Stomach (tissue), 4 donors: ENCODE data around the gene SLC7A11.

Experiments
- POLR2A ChIP-seq, 4 donors: fragments of 450-650 bp; IDR thresholded peaks; one replicate each; pipeline ENCODE4 v1.6.1; 2016; ENCODE audit warnings: antibody characterized with exemption in 4 of 4, control low read depth in 2 of 4, mild to moderate bottlenecking in 1 of 4, moderate library complexity in 1 of 4
- TF ChIP-seq, protein P1 (sequence below), 7 experiments: fragments of 450-650 bp in 4 of 7; fragments of 200-600 bp in 3 of 7; sonication (generic) in 3 of 7; IDR thresholded peaks; one replicate each; pipeline ENCODE4 v1.5.1; 2016 to 2019; ENCODE audit warnings: antibody characterized with exemption in 7 of 7, control low read depth in 2 of 7, mild to moderate bottlenecking in 1 of 7

DNA sequence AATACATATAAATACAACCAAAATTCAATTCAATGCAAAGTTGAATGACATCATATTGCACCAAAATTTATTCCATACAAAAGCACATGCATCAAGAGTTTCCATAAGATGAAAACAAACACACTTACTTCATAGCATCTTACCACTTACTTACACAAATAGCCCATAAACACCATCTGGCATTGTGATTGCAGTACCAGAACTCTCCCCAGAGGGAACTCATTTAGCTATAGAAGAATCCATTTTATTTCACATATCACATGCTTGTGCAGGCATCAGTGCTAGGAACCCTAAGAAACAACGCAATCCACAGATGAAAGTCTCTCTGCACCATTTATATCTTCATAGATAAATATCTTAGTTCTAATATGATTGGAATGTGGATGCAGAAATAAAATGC lies 77.9 kb downstream of the SLC7A11 start:
- TF ChIP-seq, protein P1, sequence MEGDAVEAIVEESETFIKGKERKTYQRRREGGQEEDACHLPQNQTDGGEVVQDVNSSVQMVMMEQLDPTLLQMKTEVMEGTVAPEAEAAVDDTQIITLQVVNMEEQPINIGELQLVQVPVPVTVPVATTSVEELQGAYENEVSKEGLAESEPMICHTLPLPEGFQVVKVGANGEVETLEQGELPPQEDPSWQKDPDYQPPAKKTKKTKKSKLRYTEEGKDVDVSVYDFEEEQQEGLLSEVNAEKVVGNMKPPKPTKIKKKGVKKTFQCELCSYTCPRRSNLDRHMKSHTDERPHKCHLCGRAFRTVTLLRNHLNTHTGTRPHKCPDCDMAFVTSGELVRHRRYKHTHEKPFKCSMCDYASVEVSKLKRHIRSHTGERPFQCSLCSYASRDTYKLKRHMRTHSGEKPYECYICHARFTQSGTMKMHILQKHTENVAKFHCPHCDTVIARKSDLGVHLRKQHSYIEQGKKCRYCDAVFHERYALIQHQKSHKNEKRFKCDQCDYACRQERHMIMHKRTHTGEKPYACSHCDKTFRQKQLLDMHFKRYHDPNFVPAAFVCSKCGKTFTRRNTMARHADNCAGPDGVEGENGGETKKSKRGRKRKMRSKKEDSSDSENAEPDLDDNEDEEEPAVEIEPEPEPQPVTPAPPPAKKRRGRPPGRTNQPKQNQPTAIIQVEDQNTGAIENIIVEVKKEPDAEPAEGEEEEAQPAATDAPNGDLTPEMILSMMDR (IDR thresholded peaks at IDR 0.05): no peak
- no peak for TF ChIP-seq POLR2A (IDR thresholded peaks at IDR 0.05)
